HK-2 (cell line): ENCODE data around the gene CD248.
"Not testable (repeated sequence)": the region's sequence is repeated elsewhere in the genome, so short reads cannot be mapped to it uniquely, and the experiment has no call there.

ENCODE experiments used
- DNase-seq: peaks from one replicate; pipeline ENCODE4 v3.0.0-alpha.2; 2018; ENCODE audit not compliant: unreplicated experiment

The CD248 gene

GRCh38 chr11:66314186-66314501 lies 2.7 kb downstream of the CD248 start:
- no peak for DNase-seq

GRCh38 chr11:66313321-66314185 lies 3.3 kb downstream of the CD248 start:
- no peak for DNase-seq

- DNase-seq, result peak; percentile 97
These were observed 4.1 kb downstream of the CD248 start for GRCh38 chr11:66312549-66313320.

- peak; percentile 76 for DNase-seq
These were observed 4.8 kb downstream of the CD248 start for GRCh38 chr11:66311965-66312548.

- no peak for DNase-seq
These were observed 5.3 kb downstream of the CD248 start for GRCh38 chr11:66311470-66311964.

- DNase-seq, result not testable (repeated sequence)
These were observed 5.9 kb downstream of the CD248 start for GRCh38 chr11:66310803-66311440.

GRCh38 chr11:66310324-66310723 lies 6.5 kb downstream of the CD248 start:
- no peak for DNase-seq

GRCh38 chr11:66309475-66309874 lies 7.4 kb downstream of the CD248 start:
- no peak for DNase-seq

- DNase-seq, result no peak
These were observed 14.2 kb downstream of the CD248 start for GRCh38 chr11:66302656-66303055.

- DNase-seq, result no peak
These were observed 17.7 kb downstream of the CD248 start for GRCh38 chr11:66299186-66299585.

- DNase-seq, result no peak
These were observed 19.2 kb downstream of the CD248 start for GRCh38 chr11:66297610-66298009.

GRCh38 chr11:66294626-66295620 lies 21.9 kb downstream of the CD248 start:
- DNase-seq, result no peak

- no peak for DNase-seq
These were observed 22.8 kb downstream of the CD248 start for GRCh38 chr11:66293777-66294625.

- no peak for DNase-seq
These were observed 23.5 kb downstream of the CD248 start for GRCh38 chr11:66293352-66293751.

GRCh38 chr11:66292543-66293332 lies 24.1 kb downstream of the CD248 start:
- DNase-seq, result no peak

- no peak for DNase-seq
These were observed 24.9 kb downstream of the CD248 start, which contains the start of gene TMEM151A for GRCh38 chr11:66291706-66292542. Gene TMEM151A, plus strand, starts transcription at chr11:66291894. Its CDS starts 120 bp downstream, at chr11:66292014.

- no peak for DNase-seq
These were observed 25.5 kb downstream of the CD248 start for GRCh38 chr11:66291303-66291705.

GRCh38 chr11:66290330-66290621 lies 26.6 kb downstream of the CD248 start:
- no peak for DNase-seq
